Stomach (tissue), 9 donors: ENCODE results near the gene FAM124A. TPM values are rescaled to one million over a fixed set of nuclear protein-coding genes. Genes with fewer than 3 reads are reported as not detected.

ENCODE experiments used
- DNase-seq, 2 donors: peaks; one replicate each; pipeline versions ENCODE4 v3.0.0 to v3.0.0-alpha.2; 2013 to 2019
- H3K27ac ChIP-seq, 5 donors: fragments of 200-600 bp in 4 of 5; sonication (generic) in 4 of 5; one replicate each; pipeline ENCODE4 v1.5.1; 2013 to 2019; ENCODE audit warnings: mild to moderate bottlenecking in 1 of 5, moderate library complexity in 1 of 5
- H3K27me3 ChIP-seq, 3 donors: fragments of 200-600 bp; sonication (generic); one replicate each; pipeline ENCODE4 v1.5.1; 2017 to 2019; ENCODE audit warnings: mixed run types in 1 of 3
- H3K36me3 ChIP-seq, 4 donors: fragments of 200-600 bp; sonication (generic); 1 replicate in 3 of 4; 2 replicates in 1 of 4; pipeline ENCODE4 v1.5.1; 2016 to 2019
- H3K4me1 ChIP-seq, 4 donors: fragments of 200-600 bp; sonication (generic); one replicate each; pipeline ENCODE4 v1.5.1; 2016 to 2019
- H3K4me3 ChIP-seq, 4 donors: fragments of 200-600 bp; sonication (generic) in 3 of 4; one replicate each; pipeline ENCODE4 v1.5.1; 2016 to 2019; ENCODE audit warnings: mild to moderate bottlenecking in 1 of 4
- H3K9me3 ChIP-seq, 4 donors: fragments of 200-600 bp; sonication (generic); one replicate each; pipeline ENCODE4 v1.5.1; 2016 to 2019
- CTCF ChIP-seq, 7 experiments: fragments of 450-650 bp in 4 of 7; fragments of 200-600 bp in 3 of 7; sonication (generic) in 3 of 7; IDR thresholded peaks; one replicate each; pipeline ENCODE4 v1.5.1; 2016 to 2019; ENCODE audit warnings: antibody characterized with exemption in 7 of 7, control low read depth in 2 of 7, mild to moderate bottlenecking in 1 of 7
- EP300 ChIP-seq: sonication (generic); formaldehyde crosslinking; IDR thresholded peaks from one replicate; pipeline ENCODE4 v1.6.1; 2017; ENCODE audit warnings: antibody characterized with exemption
- POLR2A ChIP-seq, 4 donors: fragments of 450-650 bp; IDR thresholded peaks; one replicate each; pipeline ENCODE4 v1.6.1; 2016; ENCODE audit warnings: antibody characterized with exemption in 4 of 4, control low read depth in 2 of 4, mild to moderate bottlenecking in 1 of 4, moderate library complexity in 1 of 4
- POLR2AphosphoS5 ChIP-seq, 3 donors: sonication (generic); formaldehyde crosslinking; IDR thresholded peaks; one replicate each; pipeline ENCODE4 v1.6.1; 2016; ENCODE audit warnings: antibody characterized with exemption in 3 of 3
- WGBS, 5 donors: extraction: QIAGEN DNeasy Blood & Tissue Kit in 3 of 5; methylation state at CpG; one replicate each; pipeline versions ENCODE4 v1.1.5 to v1.1.7; 2013 to 2018; 5-methylcytosine and 5-hydroxymethylcytosine counted together
- intact Hi-C: fragments of 100-400 bp; cut with DNase I; formaldehyde crosslinking; loops from one replicate; pipeline ENCODE4 v1.15.1; 2023; ENCODE audit warnings: low total_unique reads
- polyA plus RNA-seq, 3 donors: library from polyadenylated mRNA; stranded (reverse); fragments of 200-250 nt; gene quantifications; one replicate each; pipeline ENCODE4 v1.2.3, GENCODE V29; 2013
- total RNA-seq, 5 donors: library from RNA; depleted of rRNA; stranded (reverse); fragments of >200 nt; gene quantifications; one replicate each; pipeline versions ENCODE4 v1.1.0 to v1.2.3, GENCODE V29; 2014 to 2016
- donor health status: healthy with polysubstance abuse.
- donor health status: Bipolar disorder and iron deficiency.
- donor health status: healthy.

The FAM124A gene
- total and polyA plus RNA-seq, 8 donors: 0.46 to 21.0 (median 2.6) TPM

DNA sequence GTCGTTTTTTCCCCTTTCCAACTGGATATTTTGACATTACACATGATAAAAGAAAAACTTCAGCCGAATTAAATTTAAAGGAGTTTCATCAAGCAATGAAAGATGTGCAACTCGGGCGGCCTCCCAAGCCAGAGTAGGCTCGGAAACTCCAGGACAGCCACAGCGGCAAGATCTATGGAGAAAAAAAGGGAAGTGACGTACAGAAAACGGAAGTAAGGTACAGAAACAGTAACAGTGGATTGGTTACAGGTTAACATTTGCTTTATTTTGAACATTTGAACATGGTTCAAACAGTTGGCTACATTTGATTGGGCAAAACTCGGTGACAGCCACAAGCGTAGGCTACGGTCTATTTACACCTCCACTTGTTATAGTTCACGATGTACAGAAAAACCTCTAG is 30.5 kb upstream of the FAM124A start:
- H3K27ac ChIP-seq: no peak overlapping the region
- DNase-seq: no peak
- H3K4me1 ChIP-seq: no peaks in the 10 kb centered on the region
- H3K36me3 ChIP-seq: no peaks in the 10 kb centered on the region
- no peak overlapping the region for H3K4me3 ChIP-seq
- intact Hi-C loops: no loop called here
- H3K27me3 ChIP-seq: no peaks in the 10 kb centered on the region
- TF ChIP-seq CTCF (IDR thresholded peaks at IDR 0.05) (no peak), EP300 (no peak), POLR2AphosphoS5 (IDR thresholded peaks at IDR 0.05) (no peak), POLR2A (IDR thresholded peaks at IDR 0.05) (no peak)
- 92 to 93% (median 93%) methylated on average over 12 of the region's 12 CpGs for WGBS, 5 donors
- no peaks in the 10 kb centered on the region for H3K9me3 ChIP-seq

DNA sequence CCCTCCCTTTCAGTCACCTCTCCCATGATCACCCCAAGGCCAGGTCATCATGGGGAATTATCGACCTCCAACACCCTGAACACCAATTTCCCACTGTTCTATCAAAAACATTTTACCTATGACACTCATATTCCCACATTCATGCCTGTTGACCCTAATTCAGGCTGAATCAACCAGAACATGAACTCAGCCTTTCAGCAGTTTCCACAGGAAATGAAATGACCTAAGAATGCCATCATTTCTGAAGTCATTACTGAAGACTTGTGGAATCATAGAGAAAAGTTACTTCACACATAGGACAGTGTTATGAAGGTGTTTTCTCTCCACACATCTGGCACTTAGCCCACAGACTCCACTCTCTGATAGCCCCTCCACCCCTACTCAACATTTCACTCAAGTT is 29.9 kb upstream of the FAM124A start:
- no peak overlapping the region for H3K27ac ChIP-seq
- H3K9me3 ChIP-seq: no peaks in the 10 kb centered on the region
- no peak overlapping the region for H3K4me3 ChIP-seq
- WGBS, 5 donors: 67 to 83% (median 75%) methylated on average over 1 of the region's 1 CpG
- H3K36me3 ChIP-seq: no peaks in the 10 kb centered on the region
- TF ChIP-seq CTCF (IDR thresholded peaks at IDR 0.05) (no peak), POLR2AphosphoS5 (IDR thresholded peaks at IDR 0.05) (no peak), POLR2A (IDR thresholded peaks at IDR 0.05) (no peak), EP300 (no peak)
- H3K27me3 ChIP-seq: no peaks in the 10 kb centered on the region
- no peaks in the 10 kb centered on the region for H3K4me1 ChIP-seq
- intact Hi-C loops: no loop called here
- no peak for DNase-seq

DNA sequence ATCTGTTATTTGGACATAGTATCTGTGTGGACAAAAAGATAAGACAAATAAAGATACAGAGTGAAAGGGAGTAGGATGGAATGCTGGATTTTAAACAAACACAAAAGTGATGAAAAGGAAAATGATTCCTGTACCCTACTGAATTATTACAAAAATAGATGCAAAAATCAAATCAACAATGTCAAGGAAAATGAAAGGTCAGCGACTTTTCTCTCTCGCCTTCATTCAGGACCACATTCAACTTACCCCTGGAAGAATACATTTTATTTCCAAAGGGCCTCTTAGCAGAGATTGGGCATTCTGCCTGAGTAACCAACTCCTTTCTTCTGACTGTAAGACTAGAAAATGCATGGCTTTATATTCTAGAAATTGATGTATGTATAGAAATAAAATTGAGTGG is 28.8 kb upstream of the FAM124A start:
- TF ChIP-seq POLR2AphosphoS5 (IDR thresholded peaks at IDR 0.05) (no peak), POLR2A (IDR thresholded peaks at IDR 0.05) (no peak), CTCF (IDR thresholded peaks at IDR 0.05) (no peak), EP300 (no peak)
- intact Hi-C loops: no loop called here
- WGBS, 5 donors: 80 to 85% (median 83%) methylated on average over 2 of the region's 2 CpGs

DNA sequence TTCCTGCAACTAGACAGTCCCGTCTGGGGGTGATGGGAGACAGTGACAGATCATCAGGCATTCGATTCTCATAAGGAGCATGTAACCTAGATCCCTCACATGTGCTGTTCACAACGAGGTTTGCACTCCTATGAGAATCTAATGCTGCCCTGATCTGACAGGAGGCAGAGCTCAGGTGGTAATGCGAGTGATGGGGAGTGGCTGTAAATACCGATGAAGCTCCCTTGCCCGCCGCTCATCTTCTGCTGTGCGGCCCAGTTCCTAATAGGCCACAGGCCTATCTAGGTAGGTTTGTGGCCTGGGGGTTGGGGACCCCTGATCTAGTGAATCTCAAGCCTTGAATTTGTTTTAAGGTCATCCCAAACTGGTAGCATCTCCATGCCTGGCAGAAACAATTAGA is 27.3 kb upstream of the FAM124A start:
- no peak for DNase-seq
- Histone ChIP-seq H3K4me1 (no peaks in the 10 kb centered on the region), H3K27ac (no peak overlapping the region), H3K36me3 (no peaks in the 10 kb centered on the region), H3K9me3 (peaks cover 0 to 5% (median 0%) of the 10 kb centered on the region in 4 donors), H3K4me3 (no peak overlapping the region), H3K27me3 (no peaks in the 10 kb centered on the region)
- WGBS, 5 donors: 87 to 90% (median 90%) methylated on average over 6 to 8 of the region's 8 CpGs
- no peak for TF ChIP-seq EP300
- TF ChIP-seq POLR2A (IDR thresholded peaks at IDR 0.05): no peak
- TF ChIP-seq CTCF (IDR thresholded peaks at IDR 0.05): no peak
- TF ChIP-seq POLR2AphosphoS5 (IDR thresholded peaks at IDR 0.05): no peak
- intact Hi-C loops: no loop called here

More for the DNA sequence above, 28.8 kb upstream of the FAM124A start:
- no peak for DNase-seq
- no peak overlapping the region for H3K27ac ChIP-seq
- H3K4me1 ChIP-seq: no peaks in the 10 kb centered on the region
- H3K9me3 ChIP-seq: no peaks in the 10 kb centered on the region
- H3K36me3 ChIP-seq: no peaks in the 10 kb centered on the region
- no peaks in the 10 kb centered on the region for H3K27me3 ChIP-seq
- H3K4me3 ChIP-seq: no peak overlapping the region
